Caco-2 (cell line): ENCODE measurements around the gene ATG4B. TPM values are rescaled to one million over a fixed set of nuclear protein-coding genes. Genes with fewer than 3 reads are reported as not detected.

ENCODE experiments used
- BruUV-seq: library from RNA; stranded (reverse); fragments of 400-500 nt; replicated peaks from 2 replicates; lab custom pipeline; 2021; lab: Mats Ljungman, UMichigan
- CTCF ChIA-PET: fragments of 300-600 bp; sonication (Branson Sonifier 250); formaldehyde crosslinking; loops from one replicate; lab custom pipeline; 2022; ENCODE audit warnings: antibody characterized with exemption; lab: Charles Lee
- POLR2A ChIA-PET: fragments of 300-600 bp; sonication (Branson Sonifier 250); formaldehyde crosslinking; loops from one replicate; lab custom pipeline; 2022; ENCODE audit warnings: antibody characterized with exemption; lab: Charles Lee
- DNase-seq, 2 experiments: peaks; one replicate each; pipeline versions ENCODE4 v3.0.0 to v3.0.0-alpha.2; 2020 to 2022
- H3K27me3 ChIP-seq: replicated peaks from 2 replicates; pipeline ENCODE4 v1.6.0; 2011; ENCODE audit warnings: low read length; ENCODE audit not compliant: control insufficient read depth, insufficient read depth
- H3K36me3 ChIP-seq: 2 replicates; pipeline ENCODE4 v1.5.1; 2011; ENCODE audit warnings: low read length; ENCODE audit not compliant: control insufficient read depth, insufficient read depth
- H3K4me1 ChIP-seq: fragments of 250-450 bp; sonication (Bioruptor Pico); 2 replicates; pipeline ENCODE4 v1.5.1; 2020; ENCODE audit warnings: mild to moderate bottlenecking
- H3K4me3 ChIP-seq: 2 replicates; pipeline ENCODE4 v1.5.1; 2011; ENCODE audit warnings: low read depth, mild to moderate bottlenecking, control low read depth, low read length
- H3K9me3 ChIP-seq: fragments of 250-450 bp; sonication (Bioruptor Pico); 2 replicates; pipeline ENCODE4 v1.5.1; 2020; ENCODE audit warnings: mild to moderate bottlenecking, moderate library complexity
- H3K27ac Mint-ChIP-seq: one replicate; pipeline ENCODE4 v1.8.0; 2022; ENCODE audit warnings: mixed read lengths; ENCODE audit not compliant: unreplicated experiment
- H3K27me3 Mint-ChIP-seq: one replicate; pipeline ENCODE4 v1.8.0; 2022; ENCODE audit warnings: mixed read lengths; ENCODE audit not compliant: insufficient read depth, unreplicated experiment
- H3K36me3 Mint-ChIP-seq: one replicate; pipeline ENCODE4 v1.8.0; 2022; ENCODE audit warnings: mild to moderate bottlenecking, mixed read lengths; ENCODE audit not compliant: insufficient read depth, unreplicated experiment
- H3K4me1 Mint-ChIP-seq: one replicate; pipeline ENCODE4 v1.8.0; 2022; ENCODE audit warnings: low read depth, mixed read lengths; ENCODE audit not compliant: unreplicated experiment
- H3K4me3 Mint-ChIP-seq: one replicate; pipeline ENCODE4 v1.8.0; 2022; ENCODE audit warnings: mild to moderate bottlenecking, moderate library complexity, mixed read lengths; ENCODE audit not compliant: unreplicated experiment
- H3K9me3 Mint-ChIP-seq: one replicate; pipeline ENCODE4 v1.8.0; 2022; ENCODE audit warnings: mixed read lengths; ENCODE audit not compliant: unreplicated experiment
- CTCF ChIP-seq, 2 experiments: fragments of 200-600 bp in 1 of 2; IDR thresholded peaks; 1 replicate in 1 of 2; 2 replicates in 1 of 2; pipeline versions ENCODE4 v1.5.1 to v1.8.0; 2011 to 2022; ENCODE audit warnings: antibody characterized with exemption in 1 of 2, control low read depth in 1 of 2, inconsistent platforms in 1 of 2, low read depth in 1 of 2, low read length in 1 of 2, mild to moderate bottlenecking in 1 of 2, moderate library complexity in 1 of 2; ENCODE audit not compliant: insufficient read depth in 1 of 2, severe bottlenecking in 1 of 2, unreplicated experiment in 1 of 2
- intact Hi-C: fragments of 100-400 bp; cut with micrococcal nuclease; formaldehyde crosslinking; loops from one replicate; pipeline ENCODE4 v1.10.0; 2022; ENCODE audit not compliant: unreplicated experiment
- total RNA-seq: library from RNA; stranded (reverse); gene quantifications from 2 replicates; pipeline ENCODE4 v1.2.3, GENCODE V29; 2022

The ATG4B gene
- total RNA-seq, 1 experiment from 2014 or later, result 94.5 TPM

GRCh38 chr2:241645056-241645914 is 7.8 kb downstream of the ATG4B start:
- H3K27ac Mint-ChIP-seq, result no peak overlapping the region
- no peak overlapping the region for H3K4me3 Mint-ChIP-seq
- Histone ChIP-seq H3K36me3 (no peaks in the 10 kb centered on the region; the same call in 1 of the 2 replicates), H3K27me3 (no peaks in the 10 kb centered on the region), H3K4me3 (no peak overlapping the region), H3K4me1 (no peaks in the 10 kb centered on the region), H3K9me3 (no peaks in the 10 kb centered on the region)
- ChIA-PET POLR2A (no interaction called here), CTCF (no interaction called here)
- H3K27me3 Mint-ChIP-seq, result no peaks in the 10 kb centered on the region
- TF ChIP-seq CTCF (IDR thresholded peaks at IDR 0.05; ENCODE audit: insufficient read depth in 1 of 2, low read depth in 1 of 2, low read length in 1 of 2, severe bottlenecking in 1 of 2, unreplicated experiment in 1 of 2), result no peak
- DNase-seq, result no peak
- H3K9me3 Mint-ChIP-seq, result no peaks in the 10 kb centered on the region
- H3K4me1 Mint-ChIP-seq, result peaks cover 9% of the 10 kb centered on the region
- BruUV-seq, result no TSS peak
- peaks cover 34% of the 10 kb centered on the region for H3K36me3 Mint-ChIP-seq
- intact Hi-C loops, result no loop called here

- Mint-ChIP-seq H3K36me3 (peaks cover 31% of the 10 kb centered on the region), H3K4me1 (peaks cover 2% of the 10 kb centered on the region), H3K4me3 (no peak overlapping the region), H3K27me3 (no peaks in the 10 kb centered on the region), H3K9me3 (no peaks in the 10 kb centered on the region), H3K27ac (no peak overlapping the region)
- H3K36me3 ChIP-seq, result no peaks in the 10 kb centered on the region
- ChIA-PET CTCF (interaction anchor here (0.6 kb wide), 1 partner anchor 1613 kb away, joined by 6 read pairs; no protein-coding TSS in a partner anchor), POLR2A (no interaction called here)
- no TSS peak for BruUV-seq
- DNase-seq, result no peak
- H3K27me3 ChIP-seq, result no peaks in the 10 kb centered on the region
- no peaks in the 10 kb centered on the region for H3K9me3 ChIP-seq
- TF ChIP-seq CTCF (IDR thresholded peaks at IDR 0.05; ENCODE audit: insufficient read depth in 1 of 2, low read depth in 1 of 2, low read length in 1 of 2, severe bottlenecking in 1 of 2, unreplicated experiment in 1 of 2), result no peak
- no peaks in the 10 kb centered on the region for H3K4me1 ChIP-seq
- no peak overlapping the region for H3K4me3 ChIP-seq
- intact Hi-C loops, result no loop called here
Measured at GRCh38 chr2:241645915-241646645, 8.6 kb downstream of the ATG4B start.

GRCh38 chr2:241648453-241648852 is 11.0 kb downstream of the ATG4B start:
- CTCF ChIA-PET, result no interaction called here
- H3K4me3 Mint-ChIP-seq, result no peak overlapping the region
- no peaks in the 10 kb centered on the region for H3K9me3 Mint-ChIP-seq
- no peak for DNase-seq
- no peak for TF ChIP-seq CTCF (IDR thresholded peaks at IDR 0.05; ENCODE audit: insufficient read depth in 1 of 2, low read depth in 1 of 2, low read length in 1 of 2, severe bottlenecking in 1 of 2, unreplicated experiment in 1 of 2)
- H3K27me3 Mint-ChIP-seq, result no peaks in the 10 kb centered on the region
- H3K4me1 ChIP-seq, result no peaks in the 10 kb centered on the region
- intact Hi-C loops, result no loop called here
- no peaks in the 10 kb centered on the region for H3K9me3 ChIP-seq
- no peaks in the 10 kb centered on the region for H3K27me3 ChIP-seq
- H3K4me1 Mint-ChIP-seq, result no peaks in the 10 kb centered on the region
- H3K4me3 ChIP-seq, result no peak overlapping the region
- peaks cover 27% of the 10 kb centered on the region for H3K36me3 Mint-ChIP-seq
- no peaks in the 10 kb centered on the region for H3K36me3 ChIP-seq
- POLR2A ChIA-PET, result no interaction called here
- no TSS peak for BruUV-seq
- no peak overlapping the region for H3K27ac Mint-ChIP-seq
